Measurements from ENCODE around the gene SPDL1. TPM values are rescaled to one million over a fixed set of nuclear protein-coding genes. Genes with fewer than 3 reads are reported as not detected.

The SPDL1 gene
- total and polyA plus RNA-seq, 8 donors, result 6.4 to 43.2 (median 33.3) TPM

DNA sequence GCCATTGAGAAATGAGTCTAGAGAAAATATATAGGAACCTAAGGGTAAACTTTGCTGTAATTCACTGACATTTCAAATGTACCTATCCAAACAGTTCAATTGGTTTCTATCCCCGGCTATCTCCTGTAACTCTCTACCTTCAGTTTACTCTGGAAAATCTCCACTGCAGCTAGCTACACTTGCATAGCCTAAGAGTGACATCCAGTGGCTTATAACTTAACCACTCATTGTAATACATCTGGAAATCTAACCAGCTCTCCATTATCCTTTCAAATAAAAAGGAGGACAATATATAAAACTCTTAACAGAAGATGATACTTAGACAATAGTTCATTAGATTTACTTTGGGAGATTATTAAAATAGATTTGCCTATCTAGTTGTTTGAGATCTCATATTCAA, 35.3 kb upstream of the SPDL1 start:
- ATAC-seq (peak; percentile 66), DNase-seq (peak in 1 of 4 donors; percentile 64)
- H3K9me3 ChIP-seq, result no peaks in the 10 kb centered on the region
- no peaks in the 10 kb centered on the region for H3K36me3 ChIP-seq
- H3K27me3 ChIP-seq, result peaks cover 0 to 31% of the 10 kb centered on the region in 2 donors
- TF ChIP-seq, protein P1, sequence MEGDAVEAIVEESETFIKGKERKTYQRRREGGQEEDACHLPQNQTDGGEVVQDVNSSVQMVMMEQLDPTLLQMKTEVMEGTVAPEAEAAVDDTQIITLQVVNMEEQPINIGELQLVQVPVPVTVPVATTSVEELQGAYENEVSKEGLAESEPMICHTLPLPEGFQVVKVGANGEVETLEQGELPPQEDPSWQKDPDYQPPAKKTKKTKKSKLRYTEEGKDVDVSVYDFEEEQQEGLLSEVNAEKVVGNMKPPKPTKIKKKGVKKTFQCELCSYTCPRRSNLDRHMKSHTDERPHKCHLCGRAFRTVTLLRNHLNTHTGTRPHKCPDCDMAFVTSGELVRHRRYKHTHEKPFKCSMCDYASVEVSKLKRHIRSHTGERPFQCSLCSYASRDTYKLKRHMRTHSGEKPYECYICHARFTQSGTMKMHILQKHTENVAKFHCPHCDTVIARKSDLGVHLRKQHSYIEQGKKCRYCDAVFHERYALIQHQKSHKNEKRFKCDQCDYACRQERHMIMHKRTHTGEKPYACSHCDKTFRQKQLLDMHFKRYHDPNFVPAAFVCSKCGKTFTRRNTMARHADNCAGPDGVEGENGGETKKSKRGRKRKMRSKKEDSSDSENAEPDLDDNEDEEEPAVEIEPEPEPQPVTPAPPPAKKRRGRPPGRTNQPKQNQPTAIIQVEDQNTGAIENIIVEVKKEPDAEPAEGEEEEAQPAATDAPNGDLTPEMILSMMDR (IDR thresholded peaks at IDR 0.05), result no peak
- H3K4me1 ChIP-seq, result no peaks in the 10 kb centered on the region
- H3K4me3 ChIP-seq, result no peak overlapping the region
- intact Hi-C loops (cut with DNase I), result no loop called here
- H3K27ac ChIP-seq, result no peak overlapping the region

DNA sequence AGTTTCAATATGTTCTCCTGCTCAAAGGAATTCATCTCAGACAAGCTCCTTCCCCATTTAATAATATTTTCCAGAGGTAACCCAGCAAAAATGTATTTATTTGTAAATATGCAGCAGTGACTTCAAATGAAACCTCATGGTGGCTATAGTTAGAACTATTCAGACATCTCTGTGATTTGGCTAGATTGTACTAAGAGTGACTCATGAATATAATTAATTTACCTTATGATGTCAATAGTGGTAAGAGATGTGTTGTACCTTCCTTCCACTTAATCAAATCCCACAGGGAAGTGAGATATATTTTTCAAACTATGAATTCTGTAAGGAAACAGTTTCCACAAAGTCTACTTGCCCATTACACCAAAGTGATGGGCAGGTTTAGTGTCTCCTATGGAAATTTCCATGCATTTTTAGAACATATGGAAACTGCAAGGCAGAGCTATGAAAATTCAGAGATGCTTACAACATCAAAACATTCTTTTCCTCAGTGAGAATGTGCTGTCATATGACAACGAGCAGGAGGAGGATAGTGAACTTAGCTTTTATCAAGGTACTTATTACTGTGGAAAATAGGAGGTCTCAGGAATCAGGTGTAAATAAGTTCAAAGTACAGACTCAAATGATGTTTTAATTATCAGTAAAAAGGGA, 34.0 kb upstream of the SPDL1 start:
- intact Hi-C loops (cut with DNase I), result no loop called here
- TF ChIP-seq, protein P1 (IDR thresholded peaks at IDR 0.05), result no peak
- Histone ChIP-seq H3K9me3 (no peaks in the 10 kb centered on the region), H3K27ac (no peak overlapping the region), H3K27me3 (peaks cover 0 to 31% of the 10 kb centered on the region in 2 donors), H3K4me1 (no peaks in the 10 kb centered on the region), H3K36me3 (no peaks in the 10 kb centered on the region), H3K4me3 (no peak overlapping the region)
- DNase-seq (no peak), ATAC-seq (no peak)

DNA sequence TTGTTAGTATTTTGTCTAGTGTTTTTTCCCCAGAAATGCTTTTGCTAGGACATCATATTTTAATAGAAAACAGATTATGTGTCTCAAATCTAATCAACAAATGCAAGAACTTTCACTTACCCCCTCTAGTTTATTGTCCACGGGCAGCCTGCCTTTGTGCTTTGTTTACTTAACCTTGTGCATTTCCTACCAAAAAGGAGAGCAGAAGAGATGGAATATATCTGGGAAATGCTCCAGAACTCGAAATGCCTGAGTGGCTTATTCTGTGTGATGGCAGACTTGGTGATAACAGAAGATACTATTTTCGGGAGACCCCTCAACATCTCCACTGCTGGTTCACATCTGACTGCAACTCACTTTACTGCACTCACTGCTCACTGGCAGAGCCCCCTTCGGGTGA, 33.3 kb upstream of the SPDL1 start:
- H3K4me3 ChIP-seq, result no peak overlapping the region
- TF ChIP-seq, protein P1 (IDR thresholded peaks at IDR 0.05), result no peak
- intact Hi-C loops (cut with DNase I), result no loop called here
- no peaks in the 10 kb centered on the region for H3K36me3 ChIP-seq
- no peaks in the 10 kb centered on the region for H3K4me1 ChIP-seq
- DNase-seq (no peak), ATAC-seq (no peak)
- no peaks in the 10 kb centered on the region for H3K9me3 ChIP-seq
- H3K27ac ChIP-seq, result no peak overlapping the region
- peaks cover 0 to 31% of the 10 kb centered on the region in 2 donors for H3K27me3 ChIP-seq

DNA sequence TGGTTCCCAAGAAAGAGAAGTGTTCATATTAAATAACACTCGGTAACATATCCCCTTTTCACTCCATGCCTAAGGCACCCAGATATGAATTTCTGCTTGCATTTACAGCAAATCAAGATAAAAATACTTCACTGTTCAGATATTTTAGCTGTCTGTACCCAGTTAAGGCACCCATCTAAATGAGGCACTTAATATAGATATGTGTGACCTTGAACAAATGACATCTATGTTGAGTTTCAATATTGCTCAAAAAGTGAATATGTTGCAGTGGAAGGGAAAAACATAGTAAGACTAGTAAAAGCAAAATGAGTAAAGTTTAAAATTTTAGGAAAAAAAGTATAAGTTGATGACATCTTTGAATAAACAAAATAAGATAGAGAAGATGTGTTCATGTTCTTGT, 32.4 kb upstream of the SPDL1 start:
- Histone ChIP-seq H3K9me3 (no peaks in the 10 kb centered on the region), H3K27ac (no peak overlapping the region), H3K4me3 (no peak overlapping the region), H3K27me3 (peaks cover 0 to 30% of the 10 kb centered on the region in 2 donors), H3K36me3 (no peaks in the 10 kb centered on the region), H3K4me1 (no peaks in the 10 kb centered on the region)
- TF ChIP-seq, protein P1 (IDR thresholded peaks at IDR 0.05), result no peak
- DNase-seq (no peak), ATAC-seq (no peak)
- intact Hi-C loops (cut with DNase I), result no loop called here

DNA sequence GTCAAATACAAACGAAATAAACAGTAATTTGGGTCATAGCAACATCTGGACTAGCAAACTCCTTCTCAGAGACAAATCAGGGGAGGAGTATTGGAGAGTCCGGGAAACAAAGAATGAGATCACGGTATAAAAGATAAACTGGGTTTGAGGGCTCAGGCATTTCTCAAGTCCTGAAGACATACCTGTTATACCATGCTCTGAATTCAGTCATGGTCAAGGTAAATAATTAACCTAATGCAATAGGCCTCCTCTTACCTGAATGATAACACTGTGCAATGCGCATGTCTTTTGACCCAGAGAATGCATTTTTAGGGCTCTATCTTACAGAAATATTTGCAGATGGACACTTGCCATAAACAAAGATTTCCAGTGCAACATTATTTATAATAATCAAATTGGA, 31.9 kb upstream of the SPDL1 start:
- intact Hi-C loops (cut with DNase I), result no loop called here
- Histone ChIP-seq H3K9me3 (no peaks in the 10 kb centered on the region), H3K4me1 (no peaks in the 10 kb centered on the region), H3K27me3 (peaks cover 0 to 25% of the 10 kb centered on the region in 2 donors), H3K27ac (no peak overlapping the region), H3K36me3 (no peaks in the 10 kb centered on the region), H3K4me3 (no peak overlapping the region)
- no peak for DNase-seq
- TF ChIP-seq, protein P1 (IDR thresholded peaks at IDR 0.05), result no peak
- ATAC-seq, result no peak

All from left lung (tissue), 10 donors.